ENCODE data around the gene PTPRT. TPM values are rescaled to one million over a fixed set of nuclear protein-coding genes. Genes with fewer than 3 reads are reported as not detected.

PTPRT gene
- polyA plus RNA-seq, 1 of the 3 experiments (the other 2 are of a cell fraction), result not detected

- ChIA-PET POLR2A (no interaction called here), CTCF (no interaction called here)
- H2AFZ ChIP-seq (ENCODE audit: low read depth), result no peak overlapping the region
- H3F3A ChIP-seq (replicated peaks; ENCODE audit: insufficient read depth), result no peaks in the 10 kb centered on the region
- H3K4me2 ChIP-seq, result no peak overlapping the region
- no peaks in the 10 kb centered on the region for H3K79me2 ChIP-seq (ENCODE audit: insufficient read depth)
- no peak overlapping the region for H3K4me3 ChIP-seq (ENCODE audit: low read depth in 2 of 2, low read length in 1 of 2)
- H3K9ac ChIP-seq, result no peak overlapping the region
- WGBS (ENCODE audit: low lambda C conversion rate), result 24% methylated on average over 6 of the region's 6 CpGs
- no peak for TF ChIP-seq RAD21 (IDR thresholded peaks at IDR 0.05; ENCODE audit: low read length)
- no peak for TF ChIP-seq MEF2A (IDR thresholded peaks at IDR 0.05; ENCODE audit: borderline replicate concordance, low read depth)
- no peak for TF ChIP-seq REST (IDR thresholded peaks at IDR 0.05; ENCODE audit: low read depth, low read length)
- no peak for TF ChIP-seq ELF1 (IDR thresholded peaks at IDR 0.05)
- no peak for TF ChIP-seq RCOR1 (IDR thresholded peaks at IDR 0.05; ENCODE audit: low read length)
- no peak for TF ChIP-seq GATA2 (CRISPR knock-in tag; IDR thresholded peaks at IDR 0.05)
- TF ChIP-seq RXRA (IDR thresholded peaks at IDR 0.05; ENCODE audit: borderline replicate concordance, low read depth), result no peak
- no peak for TF ChIP-seq GABPA (IDR thresholded peaks at IDR 0.05; ENCODE audit: low read depth)
- no peak for TF ChIP-seq MXI1 (IDR thresholded peaks at IDR 0.05; ENCODE audit: low read depth, low read length)
- no peak for TF ChIP-seq MAX (IDR thresholded peaks at IDR 0.05; ENCODE audit: low read depth)
- TF ChIP-seq JUND (IDR thresholded peaks at IDR 0.05), result no peak
- TF ChIP-seq POLR2AphosphoS5 (IDR thresholded peaks at IDR 0.05; ENCODE audit: low read depth, low read length), result no peak
- no peak for TF ChIP-seq CHD2 (IDR thresholded peaks at IDR 0.05; ENCODE audit: low read length, partially characterized antibody)
- no peak for TF ChIP-seq FOSL2 (IDR thresholded peaks at IDR 0.05; ENCODE audit: borderline replicate concordance, low read depth)
- TF ChIP-seq TEAD4 (IDR thresholded peaks at IDR 0.05; ENCODE audit: borderline replicate concordance, insufficient read depth), result no peak
- TF ChIP-seq TAF1 (IDR thresholded peaks at IDR 0.05; ENCODE audit: borderline replicate concordance, low read depth, low read length), result no peak
- TF ChIP-seq NFIC (IDR thresholded peaks at IDR 0.05; ENCODE audit: borderline replicate concordance), result no peak
- TF ChIP-seq USF1 (IDR thresholded peaks at IDR 0.05; ENCODE audit: borderline replicate concordance, low read depth), result no peak
- no peak for TF ChIP-seq NRF1 (IDR thresholded peaks at IDR 0.05; ENCODE audit: low read depth, low read length)
- no peak for TF ChIP-seq FOXM1 (IDR thresholded peaks at IDR 0.05; ENCODE audit: low read depth)
- no peaks in the 10 kb centered on the region for H3K36me3 ChIP-seq (replicated peaks in 1 of 2; ENCODE audit: control insufficient read depth in 1 of 2, insufficient read depth in 2 of 2, low read length in 1 of 2)
- no peak for DNase-seq
- no peaks in the 10 kb centered on the region for H4K20me1 ChIP-seq (ENCODE audit: insufficient read depth)
- H3K9me2 ChIP-seq, result no peaks in the 10 kb centered on the region
- no peak overlapping the region for H3K27ac ChIP-seq (ENCODE audit: low read depth in 2 of 2, low read length in 1 of 2)
- H3K4me1 ChIP-seq (ENCODE audit: control insufficient read depth in 1 of 2, insufficient read depth in 2 of 2, low read depth in 1 of 2, low read length in 1 of 2), result no peaks in the 10 kb centered on the region
- H3K27me3 ChIP-seq (ENCODE audit: insufficient read depth), result no peaks in the 10 kb centered on the region
- H3K9me3 ChIP-seq, result no peaks in the 10 kb centered on the region
These were observed 747.8 kb downstream of the PTPRT start for GRCh38 chr20:42441864-42442331.

Measured in SK-N-SH (cell line).